GM12873 (cell line): ENCODE results near the gene XRCC4.

ENCODE experiments used
- TF ChIP-seq, protein P1 (sequence below): IDR thresholded peaks from 2 replicates; pipeline ENCODE4 v1.5.1; 2012; ENCODE audit warnings: low read depth, mild to moderate bottlenecking, moderate library complexity, low read length, control low read depth; ENCODE audit not compliant: insufficient read depth; ENCODE audit errors: missing control alignments

XRCC4 gene

DNA sequence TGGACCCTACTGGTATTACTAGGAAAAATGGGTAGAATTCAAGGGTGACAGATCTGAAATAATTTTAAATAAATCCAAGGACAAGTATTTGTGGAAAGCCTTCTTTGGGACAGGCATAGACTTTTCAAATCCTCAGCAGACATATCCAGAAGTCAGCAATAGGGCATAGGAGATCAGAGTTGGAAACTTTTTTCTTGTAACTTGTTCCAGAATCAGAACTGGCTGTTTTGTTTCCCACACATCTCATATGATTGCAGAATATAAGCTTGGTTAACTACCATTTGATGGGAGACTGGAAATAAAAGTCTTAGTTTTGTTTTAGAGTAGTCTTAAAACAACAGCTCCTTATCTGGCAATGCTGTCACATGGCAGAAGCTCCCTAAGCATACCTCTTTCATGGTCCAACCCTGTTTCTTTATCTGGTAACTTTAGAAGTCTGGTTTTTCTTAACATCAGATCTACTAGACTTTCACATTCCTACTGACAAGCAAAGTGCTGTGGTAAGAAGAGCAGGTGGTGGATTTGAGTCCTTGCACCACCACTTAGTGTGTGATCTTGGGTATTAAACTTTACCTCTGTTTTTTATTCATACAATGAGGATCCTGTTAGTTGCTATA lies 25.1 kb downstream of the XRCC4 start:
- TF ChIP-seq, protein P1, sequence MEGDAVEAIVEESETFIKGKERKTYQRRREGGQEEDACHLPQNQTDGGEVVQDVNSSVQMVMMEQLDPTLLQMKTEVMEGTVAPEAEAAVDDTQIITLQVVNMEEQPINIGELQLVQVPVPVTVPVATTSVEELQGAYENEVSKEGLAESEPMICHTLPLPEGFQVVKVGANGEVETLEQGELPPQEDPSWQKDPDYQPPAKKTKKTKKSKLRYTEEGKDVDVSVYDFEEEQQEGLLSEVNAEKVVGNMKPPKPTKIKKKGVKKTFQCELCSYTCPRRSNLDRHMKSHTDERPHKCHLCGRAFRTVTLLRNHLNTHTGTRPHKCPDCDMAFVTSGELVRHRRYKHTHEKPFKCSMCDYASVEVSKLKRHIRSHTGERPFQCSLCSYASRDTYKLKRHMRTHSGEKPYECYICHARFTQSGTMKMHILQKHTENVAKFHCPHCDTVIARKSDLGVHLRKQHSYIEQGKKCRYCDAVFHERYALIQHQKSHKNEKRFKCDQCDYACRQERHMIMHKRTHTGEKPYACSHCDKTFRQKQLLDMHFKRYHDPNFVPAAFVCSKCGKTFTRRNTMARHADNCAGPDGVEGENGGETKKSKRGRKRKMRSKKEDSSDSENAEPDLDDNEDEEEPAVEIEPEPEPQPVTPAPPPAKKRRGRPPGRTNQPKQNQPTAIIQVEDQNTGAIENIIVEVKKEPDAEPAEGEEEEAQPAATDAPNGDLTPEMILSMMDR: no peak

DNA sequence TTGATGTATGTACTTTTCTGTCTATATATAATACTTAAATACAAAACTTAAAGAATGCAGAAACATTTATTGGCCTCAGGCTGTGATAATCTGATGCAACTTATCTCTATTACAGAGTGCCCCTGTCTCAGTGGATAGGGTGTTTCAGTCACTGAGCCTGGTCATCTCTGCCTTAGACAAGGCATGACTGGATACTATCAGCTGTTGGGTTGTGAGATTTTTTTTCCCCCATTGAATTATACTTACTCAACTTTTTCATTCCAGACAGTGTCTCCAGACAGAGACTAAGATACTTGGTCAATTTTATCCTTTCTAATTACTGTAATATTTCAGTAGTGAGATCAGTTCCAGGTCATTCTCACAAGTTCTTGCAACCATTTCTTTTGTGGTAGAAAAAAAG lies 26.7 kb downstream of the XRCC4 start:
- TF ChIP-seq, protein P1: no peak

DNA sequence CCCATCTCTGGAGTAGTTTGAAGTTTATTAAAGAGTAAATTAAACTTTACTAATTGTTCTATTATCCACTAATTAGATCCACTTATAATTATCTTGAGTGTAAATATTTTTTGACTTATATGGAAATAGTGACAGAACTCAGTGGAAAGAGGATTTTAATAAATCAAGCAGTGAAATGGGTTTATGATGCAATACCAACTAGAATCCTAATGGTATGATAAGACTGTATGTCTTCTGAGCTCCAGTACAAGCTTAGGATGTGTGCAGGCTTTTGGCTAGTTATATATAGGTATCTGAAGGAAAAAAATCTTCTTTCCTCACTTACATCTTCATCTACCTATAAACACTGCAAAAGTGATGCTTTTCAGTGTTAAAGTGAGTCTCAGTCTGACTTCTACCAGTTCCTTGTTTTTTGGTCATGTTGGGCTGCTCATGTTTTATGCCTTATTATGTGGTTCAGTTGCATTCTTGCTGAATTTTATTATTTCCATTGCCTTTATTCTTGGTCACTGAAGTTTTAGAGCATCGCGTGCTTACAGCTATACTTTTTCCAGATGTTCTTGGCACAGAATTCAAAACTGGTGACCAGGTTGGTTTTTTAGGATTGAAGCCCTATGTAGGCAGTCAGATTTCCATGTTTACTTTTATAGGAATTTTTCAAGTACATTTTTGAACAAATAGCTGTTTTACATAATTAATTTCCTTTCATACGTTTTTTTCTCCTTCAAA lies 30.5 kb downstream of the XRCC4 start:
- TF ChIP-seq, protein P1: no peak

GRCh38 chr5:83109380-83109779 lies 32.0 kb downstream of the XRCC4 start:
- TF ChIP-seq, protein P1: no peak

- TF ChIP-seq, protein P1: no peak
These were observed 38.5 kb downstream of the XRCC4 start for GRCh38 chr5:83115816-83116215.

GRCh38 chr5:83118471-83118870 lies 41.1 kb downstream of the XRCC4 start:
- TF ChIP-seq, protein P1: no peak

DNA sequence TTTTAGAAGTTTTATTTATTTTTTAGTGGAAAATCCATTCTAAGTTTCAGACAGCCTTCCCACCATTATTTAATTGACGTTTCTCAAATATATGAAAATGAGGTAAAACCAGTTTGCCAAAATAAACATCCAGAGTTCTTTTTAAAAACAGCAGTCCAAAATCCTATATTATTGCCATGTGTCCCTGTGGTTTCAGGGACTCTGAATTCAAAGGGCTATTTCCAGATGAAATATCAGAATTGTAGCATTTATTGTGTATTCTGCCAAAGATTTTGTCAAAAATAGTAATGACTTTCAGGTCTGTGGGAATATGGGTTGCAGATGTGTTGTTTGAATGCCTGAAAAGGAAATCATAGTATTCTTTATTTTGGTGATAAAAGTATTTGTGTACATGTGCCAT lies 41.6 kb downstream of the XRCC4 start:
- TF ChIP-seq, protein P1: no peak
